GM23248 (cell line): Measurements from ENCODE around the gene TBC1D10A.

Source experiments
- EZH2 ChIP-seq: fragments of 200-600 bp; sonication (generic); IDR thresholded peaks from 2 replicates; pipeline ENCODE4 v1.6.1; 2018; ENCODE audit warnings: antibody characterized with exemption, mild to moderate bottlenecking; ENCODE audit not compliant: insufficient read depth, poor library complexity, severe bottlenecking
- EZH2phosphoT487 ChIP-seq: fragments of 200-600 bp; sonication (generic); IDR thresholded peaks from 2 replicates; pipeline ENCODE4 v1.6.1; 2018; ENCODE audit warnings: antibody characterized with exemption, moderate library complexity, mild to moderate bottlenecking, low read depth; ENCODE audit not compliant: insufficient read depth

GRCh38 chr22:30324014-30324730, 2.6 kb downstream of the TBC1D10A start:
- TF ChIP-seq EZH2phosphoT487 (no peak), EZH2 (no peak)
